ENCODE data around the gene BTBD2.
A peak's percentile ranks its signal among the peaks of the same experiment; 100 is the strongest.

The BTBD2 gene

GRCh38 chr19:2015608-2015950 lies at the start of gene BTBD2:
TSS of gene BTBD2 (minus strand) at chr19:2015714. CDS start at chr19:2015703, 11 bp downstream.
- Histone ChIP-seq H3K4me3 (peak within 1 kb of the TSS; percentile 71 to 81), H3K4me1 (peaks cover 4 to 29% (median 23%) of the 10 kb centered on the region in 4 donors), H3K27me3 (no peaks in the 10 kb centered on the region), H3K36me3 (peaks cover 0 to 16% (median 0%) of the 10 kb centered on the region in 3 donors), H3K27ac (peak within 1 kb of the TSS; percentile 77 to 84), H3K9me3 (no peaks in the 10 kb centered on the region)
- TF ChIP-seq CTCF (IDR thresholded peaks at IDR 0.05), result no peak
- intact Hi-C loops (cut with DNase I; ENCODE audit: low total_unique reads), result no loop called here
- DNase-seq, result peak in 1 of 2 donors; percentile 78

- H3K9me3 ChIP-seq, result no peaks in the 10 kb centered on the region
- peak in 1 of 2 experiments; percentile 20 for TF ChIP-seq CTCF (IDR thresholded peaks at IDR 0.05)
- H3K4me3 ChIP-seq, result peak overlapping the region; percentile 13 to 30
- H3K4me1 ChIP-seq, result peaks cover 6 to 44% (median 31%) of the 10 kb centered on the region in 4 donors
- peak; percentile 58 to 87 for DNase-seq
- intact Hi-C loops (cut with DNase I; ENCODE audit: low total_unique reads), result no loop called here
- no peaks in the 10 kb centered on the region for H3K27me3 ChIP-seq
- H3K36me3 ChIP-seq, result no peaks in the 10 kb centered on the region
- peak overlapping the region; percentile 78 to 84 for H3K27ac ChIP-seq
Observed at GRCh38 chr19:2064788-2065524, 49.4 kb upstream of the BTBD2 start.

- no peaks in the 10 kb centered on the region for H3K27me3 ChIP-seq
- no peaks in the 10 kb centered on the region for H3K36me3 ChIP-seq
- no peak for TF ChIP-seq CTCF (IDR thresholded peaks at IDR 0.05)
- H3K9me3 ChIP-seq, result no peaks in the 10 kb centered on the region
- peak overlapping the region; percentile 13 to 30 for H3K4me3 ChIP-seq
- H3K27ac ChIP-seq, result peak overlapping the region; percentile 78 to 84
- DNase-seq, result no peak
- H3K4me1 ChIP-seq, result peaks cover 10 to 44% (median 33%) of the 10 kb centered on the region in 4 donors
- intact Hi-C loops (cut with DNase I; ENCODE audit: low total_unique reads), result no loop called here
Observed at GRCh38 chr19:2064395-2064787, 48.9 kb upstream of the BTBD2 start.

- intact Hi-C loops (cut with DNase I; ENCODE audit: low total_unique reads), result no loop called here
- H3K4me1 ChIP-seq, result peaks cover 10 to 48% (median 36%) of the 10 kb centered on the region in 4 donors
Observed at GRCh38 chr19:2063824-2064223, 48.3 kb upstream of the BTBD2 start.

GRCh38 chr19:2062770-2063169 lies 47.3 kb upstream of the BTBD2 start:
- Histone ChIP-seq H3K27ac (no peak overlapping the region), H3K27me3 (no peaks in the 10 kb centered on the region), H3K4me3 (no peak overlapping the region), H3K36me3 (no peaks in the 10 kb centered on the region), H3K4me1 (peaks cover 10 to 53% (median 41%) of the 10 kb centered on the region in 4 donors), H3K9me3 (no peaks in the 10 kb centered on the region)
- DNase-seq, result no peak
- intact Hi-C loops (cut with DNase I; ENCODE audit: low total_unique reads), result no loop called here
- no peak for TF ChIP-seq CTCF (IDR thresholded peaks at IDR 0.05)

More at GRCh38 chr19:2063824-2064223, 48.3 kb upstream of the BTBD2 start:
- no peaks in the 10 kb centered on the region for H3K27me3 ChIP-seq
- no peak for DNase-seq
- no peaks in the 10 kb centered on the region for H3K36me3 ChIP-seq
- TF ChIP-seq CTCF (IDR thresholded peaks at IDR 0.05), result no peak
- H3K9me3 ChIP-seq, result no peaks in the 10 kb centered on the region
- no peak overlapping the region for H3K4me3 ChIP-seq
- H3K27ac ChIP-seq, result peak overlapping the region; percentile 78 to 84
